ENCODE results near the gene SLC16A5.

- no peak for TF ChIP-seq EZH2 (optimal IDR thresholded peaks at IDR 0.05; ENCODE audit: low read depth, low read length)
- no peak for TF ChIP-seq CTCF (IDR thresholded peaks at IDR 0.05; ENCODE audit: low read length)
- no peak for TF ChIP-seq EZH2phosphoT487 (IDR thresholded peaks at IDR 0.05; ENCODE audit: low read length)
Measured at GRCh38 chr17:75091855-75092327, 4.1 kb downstream of the SLC16A5 start.

Data from MM.1S (cell line).